HG03575 (cell line): ENCODE measurements around the gene SLC16A11.

ENCODE experiments used
- ATAC-seq: cut with Tn5 transposase; IDR thresholded peaks from one replicate; pipeline ENCODE4 v1.9.1; 2021; ENCODE audit not compliant: unreplicated experiment, insufficient number of reproducible peaks, low FRiP score; ENCODE audit errors: extremely low read depth

Gene SLC16A11

DNA sequence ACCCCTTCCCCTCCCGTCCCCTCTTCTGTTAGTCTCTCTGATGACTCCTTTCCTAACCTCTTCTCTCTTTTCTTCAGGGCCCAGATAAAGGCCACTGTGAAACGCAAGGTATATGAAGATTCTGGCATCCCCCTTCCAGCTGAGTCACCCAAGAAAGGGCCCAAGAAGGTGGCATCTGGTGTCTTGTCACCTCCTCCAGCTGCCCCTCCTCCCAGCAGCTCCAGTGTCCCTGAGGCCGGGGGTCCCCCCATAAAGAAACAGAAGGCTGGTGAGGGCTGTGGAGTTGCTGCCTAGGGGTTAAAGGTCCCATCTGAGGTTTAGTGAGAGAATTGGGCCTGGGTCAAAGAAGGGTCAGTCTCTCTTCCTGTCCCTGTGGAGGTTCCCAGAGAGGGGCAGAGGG lies 27.5 kb downstream of the SLC16A11 start:
- ATAC-seq, result no peak

- ATAC-seq, result peak; percentile 9
Observed at GRCh38 chr17:7014995-7015958, 28.6 kb downstream of the SLC16A11 start.

DNA sequence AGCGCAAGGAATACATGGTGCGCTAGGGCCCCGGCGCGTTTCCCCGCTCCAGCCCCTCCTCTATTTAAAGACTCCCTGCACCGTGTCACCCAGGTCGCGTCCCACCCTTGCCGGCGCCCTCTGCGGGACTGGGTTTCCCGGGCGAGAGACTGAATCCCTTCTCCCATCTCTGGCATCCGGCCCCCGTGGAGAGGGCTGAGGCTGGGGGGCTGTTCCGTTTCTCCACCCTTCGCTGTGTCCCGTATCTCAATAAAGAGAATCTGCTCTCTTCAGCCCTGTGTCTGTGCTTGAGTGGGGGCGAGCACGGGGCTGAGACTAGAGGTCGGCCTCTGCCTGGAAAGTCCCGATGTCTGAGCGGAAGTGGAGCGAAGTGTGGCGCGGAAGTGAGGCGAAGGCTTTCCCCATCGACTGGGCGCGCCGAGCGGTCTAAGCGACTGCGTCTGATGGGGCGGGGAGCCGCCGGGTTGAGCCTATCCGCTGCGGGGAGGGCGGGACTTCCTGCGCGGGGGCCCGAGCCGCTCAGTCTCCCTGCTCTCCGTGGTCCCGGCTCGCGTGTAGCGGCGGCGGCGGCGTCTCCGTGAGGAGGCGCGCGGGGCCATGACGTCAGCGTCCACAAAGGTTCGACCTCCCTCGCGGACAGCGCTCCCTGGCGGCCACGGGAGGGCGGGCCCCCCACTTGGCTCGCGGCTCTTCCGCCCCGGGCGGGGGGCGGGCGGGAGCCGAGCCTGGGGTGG lies 29.5 kb downstream of the SLC16A11 start:
- peak; percentile 30 for ATAC-seq

GRCh38 chr17:7011942-7012254 lies 32.0 kb downstream of the SLC16A11 start:
- no peak for ATAC-seq

DNA sequence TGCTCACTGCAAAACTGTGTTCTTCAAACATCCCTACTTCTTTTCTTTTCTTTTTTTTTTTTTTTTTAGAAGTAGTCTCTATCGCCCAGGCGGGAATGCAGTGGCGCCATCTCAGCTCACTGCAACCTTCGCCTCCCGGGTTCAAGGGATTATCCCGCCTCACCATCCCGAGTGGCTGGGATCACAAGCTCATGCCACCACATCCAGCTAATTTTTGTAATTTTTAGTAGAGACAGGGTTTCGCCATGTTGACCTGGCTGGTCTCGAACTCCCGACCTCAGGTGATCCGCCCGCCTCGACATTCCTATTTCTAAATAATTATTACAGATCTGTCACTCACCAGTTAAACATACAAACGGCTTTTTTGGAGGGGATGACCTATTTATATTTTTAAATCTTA lies 32.5 kb downstream of the SLC16A11 start:
- no peak for ATAC-seq

DNA sequence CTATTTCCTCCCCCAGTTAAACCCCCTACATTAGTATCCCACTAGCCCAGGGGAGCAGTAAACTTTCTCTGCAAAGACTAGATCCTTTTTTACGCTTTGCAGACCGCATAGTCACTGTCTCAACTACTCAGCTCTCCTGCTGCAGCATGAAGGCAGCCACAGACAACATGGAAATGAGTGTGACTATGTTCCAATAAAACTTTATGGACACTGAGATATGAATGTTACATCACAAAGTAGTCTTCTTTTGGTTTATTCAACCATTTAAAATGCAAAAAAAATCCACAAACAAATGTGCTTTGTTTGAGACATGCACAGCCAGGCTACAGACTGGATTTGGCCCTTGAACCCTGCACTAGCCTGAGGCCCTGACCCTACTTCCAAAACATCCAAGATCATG lies 33.4 kb downstream of the SLC16A11 start:
- ATAC-seq, result no peak

DNA sequence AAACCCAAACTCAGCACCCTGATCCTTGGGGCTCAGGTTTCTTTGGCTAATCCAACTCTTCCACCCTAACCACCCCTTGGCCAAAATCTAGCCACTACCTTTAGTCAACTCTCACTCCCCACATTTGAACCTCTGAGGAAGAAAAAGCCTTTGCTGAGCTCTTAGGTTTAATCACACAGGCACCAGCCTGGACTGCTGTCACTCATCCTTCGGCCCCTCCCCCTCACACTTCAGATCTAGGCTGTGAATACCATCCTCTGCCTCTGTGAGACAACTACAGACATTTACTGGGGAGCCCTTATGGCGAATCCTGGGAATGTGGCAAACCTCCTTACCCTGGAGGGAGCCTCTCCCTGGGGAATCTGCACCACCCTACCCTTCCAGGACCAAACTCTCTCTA lies 36.7 kb downstream of the SLC16A11 start:
- no peak for ATAC-seq

DNA sequence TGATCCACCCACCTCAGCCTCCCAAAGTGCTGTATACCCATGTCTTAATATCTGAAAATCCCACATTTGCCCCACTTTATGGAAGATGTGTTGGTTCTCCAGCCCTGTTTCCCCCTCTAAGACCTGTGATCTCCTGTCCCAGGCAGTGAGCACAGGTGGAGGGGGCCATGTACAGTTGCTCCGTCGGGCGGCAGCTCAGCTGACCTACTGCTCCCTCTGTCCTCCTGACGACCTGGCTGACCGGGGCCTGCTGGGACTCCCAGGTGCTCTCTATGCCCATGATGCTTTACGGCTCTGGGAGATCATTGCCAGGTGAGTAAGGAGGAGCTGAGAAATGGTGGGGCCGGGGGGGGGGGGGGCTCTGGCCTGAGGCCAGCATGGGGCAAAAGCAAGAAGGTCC lies 38.2 kb downstream of the SLC16A11 start:
- no peak for ATAC-seq

GRCh38 chr17:7004398-7005253 lies 39.3 kb downstream of the SLC16A11 start:
- ATAC-seq, result no peak

GRCh38 chr17:7003745-7004144 lies 40.1 kb downstream of the SLC16A11 start:
- ATAC-seq, result no peak

DNA sequence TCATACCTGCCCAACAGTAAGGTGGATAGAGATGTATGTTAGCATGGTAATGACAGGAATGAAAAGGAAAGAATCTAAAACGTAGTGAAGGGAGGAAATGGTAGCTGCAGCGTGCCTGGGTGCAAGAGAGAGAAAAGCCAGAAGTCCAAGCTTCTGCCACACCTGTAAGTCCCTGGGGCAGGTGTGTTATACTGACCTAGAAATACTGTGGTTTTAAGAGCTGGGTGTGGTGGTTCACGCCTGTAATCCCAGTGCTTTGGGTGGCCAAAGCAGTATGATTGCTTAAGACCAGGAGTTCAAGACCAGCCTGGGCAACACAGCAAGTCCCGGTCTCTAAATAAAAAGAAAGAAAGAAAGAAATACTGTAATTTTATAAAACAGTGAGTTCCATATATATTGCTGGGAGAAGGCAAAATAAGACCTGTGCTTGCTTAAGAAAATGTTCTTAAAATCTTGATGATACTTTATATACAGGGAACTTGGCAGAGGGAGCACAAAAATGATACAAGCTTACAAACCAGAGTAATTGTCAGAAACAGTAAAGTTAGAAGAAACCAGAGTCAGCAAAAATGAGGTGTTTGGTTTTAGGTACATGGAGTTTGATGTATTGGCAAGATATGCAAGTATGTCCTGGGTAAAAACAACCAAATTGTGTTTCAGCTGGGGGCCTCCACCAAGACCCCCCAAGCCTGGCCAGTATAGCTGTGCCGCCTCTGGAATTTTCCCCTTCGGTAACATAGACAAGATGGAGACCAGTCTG lies 41.4 kb downstream of the SLC16A11 start:
- no peak for ATAC-seq

- ATAC-seq, result no peak
Observed at GRCh38 chr17:7001318-7001961, 42.5 kb downstream of the SLC16A11 start.

- no peak for ATAC-seq
Observed at GRCh38 chr17:6998855-6999508, 44.9 kb downstream of the SLC16A11 start.

- no peak for ATAC-seq
Observed at GRCh38 chr17:6997171-6997570, 46.7 kb downstream of the SLC16A11 start.

DNA sequence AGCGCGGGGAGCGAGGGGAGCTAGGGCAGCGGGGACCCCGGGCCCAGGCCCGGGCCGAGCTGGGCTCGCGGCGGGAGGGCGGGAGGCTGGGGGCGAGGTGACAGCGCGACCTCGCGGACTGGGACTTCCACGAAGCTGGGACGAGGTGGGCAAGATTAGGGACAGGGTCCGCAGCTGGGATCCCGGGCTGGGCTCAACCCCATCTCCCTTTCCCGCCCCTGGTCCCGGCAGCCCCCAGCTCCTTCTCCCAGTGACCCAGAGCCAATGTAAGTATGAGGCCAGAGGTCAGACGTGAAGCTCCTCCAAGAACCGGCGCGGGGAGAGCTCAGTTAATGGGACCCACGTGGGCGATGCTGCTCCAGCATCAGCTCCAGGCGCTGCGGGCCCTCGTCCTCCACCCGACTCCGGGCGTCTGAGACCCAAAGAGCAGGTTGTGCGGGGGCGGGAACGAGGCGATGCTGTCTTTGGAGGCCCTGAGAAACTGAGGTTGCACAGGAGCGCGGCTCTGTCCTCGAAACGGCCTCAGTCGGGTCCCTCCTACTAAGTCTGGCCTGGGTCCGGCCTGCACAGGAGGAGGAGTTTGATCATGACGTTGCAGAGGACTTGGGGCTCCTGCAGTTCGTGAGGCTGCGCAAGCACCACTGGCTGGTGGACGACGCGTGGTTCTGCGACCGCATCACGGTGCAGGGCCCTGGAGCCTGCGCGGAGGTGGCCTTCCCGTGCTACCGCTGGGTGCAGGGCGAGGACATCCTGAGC lies 47.5 kb downstream of the SLC16A11 start:
- ATAC-seq, result no peak

- ATAC-seq, result no peak
Observed at GRCh38 chr17:6995500-6996255, 48.2 kb downstream of the SLC16A11 start, which contains the start of gene ALOX12. ALOX12 (plus strand) TSS chr17:6996049; CDS start chr17:6996118, 69 bp downstream.
